Activated B cell treated with CpG ODN at 0.5 μM for 24 hours (primary cell): ENCODE data around the gene ZNF682. TPM values are rescaled to one million over a fixed set of nuclear protein-coding genes. Genes with fewer than 3 reads are reported as not detected.
"Not testable (repeated sequence)": the region's sequence is repeated elsewhere in the genome, so short reads cannot be mapped to it uniquely, and the experiment has no call there.

Source experiments
- ATAC-seq: fragments of 200-7000 bp; cut with Tn5 transposase; one replicate; pipeline ENCODE4 v1.10.0; 2021; ENCODE audit warnings: low read depth, mild to moderate bottlenecking, moderate library complexity
- CTCF ChIA-PET: fragments of 350-600 bp; sonication (Branson Sonifier 250); formaldehyde crosslinking; loops from one replicate; lab custom pipeline; 2021; ENCODE audit warnings: antibody characterized with exemption; lab: Charles Lee
- POLR2A ChIA-PET: fragments of 350-600 bp; sonication (Branson Sonifier 250); formaldehyde crosslinking; loops from one replicate; lab custom pipeline; 2021; ENCODE audit warnings: antibody characterized with exemption; lab: Charles Lee
- DNase-seq: peaks from one replicate; pipeline ENCODE4 v3.0.0; 2022
- H3K27ac Mint-ChIP-seq: one replicate; pipeline ENCODE4 v1.8.0; 2020; ENCODE audit warnings: mixed read lengths
- H3K27me3 Mint-ChIP-seq: one replicate; pipeline ENCODE4 v1.8.0; 2021; ENCODE audit warnings: mixed read lengths
- H3K36me3 Mint-ChIP-seq: one replicate; pipeline ENCODE4 v1.8.0; 2021; ENCODE audit warnings: low read depth, mixed read lengths
- H3K4me1 Mint-ChIP-seq: one replicate; pipeline ENCODE4 v1.8.0; 2021; ENCODE audit warnings: mixed read lengths
- H3K4me3 Mint-ChIP-seq: one replicate; pipeline ENCODE4 v1.8.0; 2020; ENCODE audit warnings: mild to moderate bottlenecking, mixed read lengths
- H3K9me3 Mint-ChIP-seq: one replicate; pipeline ENCODE4 v1.8.0; 2020; ENCODE audit warnings: mixed read lengths
- intact Hi-C: fragments of 100-400 bp; cut with micrococcal nuclease; formaldehyde crosslinking; loops from one replicate; pipeline ENCODE4 v1.15.1; 2024
- total RNA-seq: library from RNA; stranded (reverse); gene quantifications from 2 replicates; pipeline ENCODE4 v1.2.3, GENCODE V29; 2022
- TF ChIP-seq, protein P1 (sequence below): fragments of 200-600 bp; IDR thresholded peaks from one replicate; pipeline ENCODE4 v1.8.0; 2022; ENCODE audit warnings: antibody characterized with exemption, mild to moderate bottlenecking

ZNF682 gene
- total RNA-seq, 1 donor from 2014 or later = 19.9 TPM

DNA sequence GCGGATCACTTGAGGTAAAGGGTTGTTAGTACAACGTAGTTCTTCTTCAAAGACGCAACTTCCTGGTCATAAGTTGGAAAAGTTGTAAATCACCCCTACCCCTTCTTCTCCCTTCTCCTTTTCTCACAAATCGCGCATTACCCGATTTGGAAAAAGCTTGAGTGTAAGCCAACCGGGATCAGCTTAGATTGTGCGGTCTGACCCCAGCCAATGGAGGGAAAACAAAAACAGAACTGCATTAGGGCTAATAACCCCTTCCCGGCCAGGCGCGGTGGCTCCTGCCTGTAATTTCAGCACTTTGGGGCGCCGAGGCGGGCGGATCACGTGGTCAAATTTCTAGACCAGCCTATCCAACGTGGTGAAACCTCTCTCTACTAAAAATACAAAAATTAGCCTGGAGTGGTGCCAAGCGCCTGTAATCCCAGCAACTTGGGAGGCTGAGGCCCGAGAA is 39.3 kb upstream of the ZNF682 start:
- no peak overlapping the region for H3K27ac Mint-ChIP-seq
- H3K27me3 Mint-ChIP-seq = no peaks in the 10 kb centered on the region
- intact Hi-C loops = loop anchor here (1.0 to 10.0 kb wide), 5 partner anchors 26 to 486 kb away; partner anchors contain the start of gene ZNF737
- peak overlapping the region; percentile 96 for H3K4me3 Mint-ChIP-seq
- H3K9me3 Mint-ChIP-seq = no peaks in the 10 kb centered on the region
- no peak for ATAC-seq
- CTCF ChIA-PET = interaction anchor here (1.8 kb wide), 1 partner anchor 81 kb away, joined by 4 read pairs; no protein-coding TSS in a partner anchor
- no peak for DNase-seq
- TF ChIP-seq, protein P1, sequence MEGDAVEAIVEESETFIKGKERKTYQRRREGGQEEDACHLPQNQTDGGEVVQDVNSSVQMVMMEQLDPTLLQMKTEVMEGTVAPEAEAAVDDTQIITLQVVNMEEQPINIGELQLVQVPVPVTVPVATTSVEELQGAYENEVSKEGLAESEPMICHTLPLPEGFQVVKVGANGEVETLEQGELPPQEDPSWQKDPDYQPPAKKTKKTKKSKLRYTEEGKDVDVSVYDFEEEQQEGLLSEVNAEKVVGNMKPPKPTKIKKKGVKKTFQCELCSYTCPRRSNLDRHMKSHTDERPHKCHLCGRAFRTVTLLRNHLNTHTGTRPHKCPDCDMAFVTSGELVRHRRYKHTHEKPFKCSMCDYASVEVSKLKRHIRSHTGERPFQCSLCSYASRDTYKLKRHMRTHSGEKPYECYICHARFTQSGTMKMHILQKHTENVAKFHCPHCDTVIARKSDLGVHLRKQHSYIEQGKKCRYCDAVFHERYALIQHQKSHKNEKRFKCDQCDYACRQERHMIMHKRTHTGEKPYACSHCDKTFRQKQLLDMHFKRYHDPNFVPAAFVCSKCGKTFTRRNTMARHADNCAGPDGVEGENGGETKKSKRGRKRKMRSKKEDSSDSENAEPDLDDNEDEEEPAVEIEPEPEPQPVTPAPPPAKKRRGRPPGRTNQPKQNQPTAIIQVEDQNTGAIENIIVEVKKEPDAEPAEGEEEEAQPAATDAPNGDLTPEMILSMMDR = no peak
- H3K4me1 Mint-ChIP-seq = peaks cover 18% of the 10 kb centered on the region
- peaks cover 13% of the 10 kb centered on the region for H3K36me3 Mint-ChIP-seq
- POLR2A ChIA-PET = interaction anchor here (0.7 to 2.7 kb wide), 7 partner anchors 26 to 346 kb away, joined by 3 to 29 read pairs (median 5); partner anchors contain the start of genes ZNF486 and ZNF682

DNA sequence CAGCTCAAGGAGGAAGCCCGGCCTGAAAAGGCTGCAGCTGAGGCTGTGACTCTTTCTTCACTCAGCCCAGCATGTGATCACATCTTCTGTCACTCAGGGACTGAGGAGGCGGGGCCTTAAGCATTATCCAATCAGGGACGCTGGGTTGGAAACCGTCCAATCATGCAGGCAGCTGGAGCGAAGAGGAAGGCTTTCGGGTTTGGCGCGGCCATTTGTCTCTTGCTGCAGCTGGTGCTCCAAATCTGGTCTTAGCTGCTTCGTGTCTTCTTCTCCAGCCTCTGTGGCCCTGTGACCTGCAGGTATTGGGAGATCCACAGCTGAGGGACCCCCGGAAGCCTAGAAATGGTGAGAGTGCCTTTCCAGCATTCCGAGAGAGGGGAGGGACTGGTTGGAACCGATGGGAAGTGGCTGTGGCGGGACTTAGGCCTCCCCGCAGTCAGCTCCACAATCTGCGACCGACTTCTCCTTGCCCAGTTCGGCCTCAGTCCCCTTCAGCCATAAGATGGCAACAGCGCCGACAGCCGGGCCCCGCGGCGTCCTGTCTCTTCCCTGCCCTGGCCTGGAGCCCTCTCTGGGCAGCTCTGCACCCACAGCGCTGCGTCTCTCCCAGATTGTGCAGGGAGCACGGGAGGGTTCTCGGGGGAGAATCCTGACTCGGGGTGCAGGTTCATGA is 38.6 kb upstream of the ZNF682 start, which contains the start of gene ZNF90:
ZNF90 (plus strand) TSS at position 210 of the 673 bp plus-strand sequence; CDS start at position 343, 133 bp downstream.
- no peaks in the 10 kb centered on the region for H3K27me3 Mint-ChIP-seq
- H3K27ac Mint-ChIP-seq = peak within 1 kb of the TSS; percentile 69
- ChIA-PET POLR2A (interaction anchor here (0.7 to 2.7 kb wide), 10 partner anchors 26 to 1288 kb away, joined by 3 to 29 read pairs (median 4); partner anchors contain the start of genes ZNF431, ZNF486, ZNF626 and ZNF682), CTCF (interaction anchor here (1.8 kb wide), 1 partner anchor 80 kb away, joined by 4 read pairs; no protein-coding TSS in a partner anchor)
- H3K4me1 Mint-ChIP-seq = peaks cover 18% of the 10 kb centered on the region
- DNase-seq = peak; percentile 73
- TF ChIP-seq, protein P1 = no peak
- peak within 1 kb of the TSS; percentile 96 for H3K4me3 Mint-ChIP-seq
- peaks cover 11% of the 10 kb centered on the region for H3K36me3 Mint-ChIP-seq
- peak; percentile 99 for ATAC-seq
- intact Hi-C loops = loop anchor here (1.0 to 10.0 kb wide), 8 partner anchors 26 to 698 kb away; partner anchors contain the start of genes ZNF486, ZNF66, ZNF682 and ZNF737
- no peaks in the 10 kb centered on the region for H3K9me3 Mint-ChIP-seq

DNA sequence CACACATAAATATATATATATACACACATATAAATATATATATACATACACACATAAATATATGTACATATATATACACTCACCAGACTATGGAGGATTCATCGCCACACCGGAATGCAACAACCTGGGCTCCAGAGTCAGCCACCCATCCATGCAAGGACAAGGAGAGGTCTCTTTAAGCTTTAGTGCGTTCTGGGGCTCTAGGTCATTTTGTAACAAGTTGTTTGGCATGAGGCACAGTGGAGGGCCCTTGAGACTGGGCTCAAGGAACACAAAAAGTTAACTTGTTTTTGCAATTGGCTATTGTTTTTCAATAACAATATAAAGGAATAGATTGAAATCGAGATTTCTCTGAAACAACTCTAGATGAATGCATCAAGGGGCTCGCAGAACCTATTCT is 33.6 kb upstream of the ZNF682 start:
- H3K4me1 Mint-ChIP-seq = peaks cover 4% of the 10 kb centered on the region
- POLR2A ChIA-PET = no interaction called here
- peaks cover 3% of the 10 kb centered on the region for H3K36me3 Mint-ChIP-seq
- H3K9me3 Mint-ChIP-seq = peaks cover 2% of the 10 kb centered on the region
- H3K4me3 Mint-ChIP-seq = no peak overlapping the region
- CTCF ChIA-PET = interaction anchor here (0.6 kb wide), 1 partner anchor 164 kb away, joined by 4 read pairs; no protein-coding TSS in a partner anchor
- DNase-seq (no peak), ATAC-seq (no peak)
- intact Hi-C loops = loop anchor here (10.0 kb wide), 2 partner anchors 352 to 492 kb away; partner anchors contain the start of gene ZNF737
- H3K27me3 Mint-ChIP-seq = peaks cover 9% of the 10 kb centered on the region
- TF ChIP-seq, protein P1 = no peak
- no peak overlapping the region for H3K27ac Mint-ChIP-seq

DNA sequence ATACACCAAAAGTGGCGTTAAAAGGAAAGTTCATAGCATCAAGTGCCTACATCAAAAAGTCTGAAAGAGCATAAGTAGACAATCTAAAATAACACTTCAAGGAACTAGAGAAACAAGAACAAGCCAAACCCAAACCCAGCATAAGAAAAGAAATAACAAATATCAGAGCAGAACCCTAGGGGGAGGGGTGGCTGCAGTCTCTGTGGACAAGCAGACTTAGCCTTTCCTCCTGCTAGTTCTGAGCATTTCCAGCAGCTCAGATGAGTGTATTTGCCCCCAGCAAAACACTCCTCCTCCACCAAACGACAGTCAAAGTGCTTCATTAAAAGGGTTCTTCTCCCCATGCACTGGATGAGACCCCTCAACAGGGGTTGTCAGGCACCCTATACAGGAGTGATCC is 31.4 kb upstream of the ZNF682 start:
- intact Hi-C loops = loop anchor here (10.0 kb wide), 2 partner anchors 354 to 494 kb away; partner anchors contain the start of gene ZNF737

DNA sequence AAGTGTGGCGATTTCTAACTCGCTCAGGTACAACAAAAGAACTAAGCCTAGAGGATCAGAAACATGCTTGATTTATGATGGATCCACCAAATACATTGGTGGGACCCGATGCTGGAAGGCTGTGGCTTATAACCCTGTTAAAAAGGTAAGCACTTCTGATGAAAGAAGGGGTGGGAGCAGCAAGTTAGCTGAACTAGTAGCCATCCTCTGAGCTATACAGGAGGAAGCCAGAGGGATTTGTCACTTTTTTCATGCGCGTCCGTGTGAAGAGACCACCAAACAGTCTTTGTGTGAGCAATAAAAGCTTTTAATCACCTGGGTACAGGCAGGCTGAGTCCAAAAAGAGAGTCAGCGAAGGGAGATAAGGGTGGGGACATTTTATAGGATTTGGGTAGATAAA is 29.3 kb upstream of the ZNF682 start:
- intact Hi-C loops, DNase-seq, H3K9me3 Mint-ChIP-seq, ATAC-seq, H3K4me3 Mint-ChIP-seq, H3K27ac Mint-ChIP-seq, H3K4me1 Mint-ChIP-seq, H3K36me3 Mint-ChIP-seq, POLR2A ChIA-PET, CTCF ChIA-PET: not testable (repeated sequence)
- H3K27me3 Mint-ChIP-seq = peaks cover 16% of the 10 kb centered on the region

More for the DNA sequence above, 31.4 kb upstream of the ZNF682 start:
- no peak for ATAC-seq
- Mint-ChIP-seq H3K4me1 (no peaks in the 10 kb centered on the region), H3K27ac (no peak overlapping the region), H3K9me3 (peaks cover 2% of the 10 kb centered on the region), H3K27me3 (peaks cover 16% of the 10 kb centered on the region), H3K4me3 (no peak overlapping the region), H3K36me3 (no peaks in the 10 kb centered on the region)
- ChIA-PET CTCF (no interaction called here), POLR2A (no interaction called here)
- TF ChIP-seq, protein P1 = no peak
- no peak for DNase-seq
